Brain microvascular endothelial cell (primary cell): ENCODE data around the gene MRPS7.

Experiments used
- DNase-seq: peaks from one replicate; pipeline ENCODE4 v3.0.0-alpha.2; 2020
- H3K27ac ChIP-seq: fragments of 250-450 bp; sonication (Bioruptor Pico); 2 replicates; pipeline ENCODE4 v1.5.1; 2020; ENCODE audit warnings: mild to moderate bottlenecking, moderate library complexity
- H3K27me3 ChIP-seq: fragments of 250-450 bp; sonication (Bioruptor Pico); replicated peaks from 2 replicates; pipeline ENCODE4 v1.5.1; 2020; ENCODE audit warnings: mild to moderate bottlenecking
- H3K36me3 ChIP-seq: fragments of 250-450 bp; sonication (Bioruptor Pico); replicated peaks from 2 replicates; pipeline ENCODE4 v1.5.1; 2020; ENCODE audit warnings: mild to moderate bottlenecking
- H3K4me3 ChIP-seq: 2 replicates; pipeline ENCODE4 v1.5.1; 2011; ENCODE audit warnings: low read depth, mild to moderate bottlenecking, control low read depth, low read length, moderate library complexity
- CTCF ChIP-seq: IDR thresholded peaks from 2 replicates; pipeline ENCODE4 v1.5.1; 2011; ENCODE audit warnings: low read depth, mild to moderate bottlenecking, moderate library complexity, low read length, control low read depth, inconsistent platforms; ENCODE audit errors: missing control alignments
- in situ Hi-C: cut with HindIII; loops from 2 replicates; pipeline ENCODE4 v1.10.0; 2017; ENCODE audit warnings: low sequenced_read_pairs, low pct_ligation_motif_present

MRPS7 gene

GRCh38 chr17:75228305-75228704, 33.4 kb upstream of the MRPS7 start:
- TF ChIP-seq CTCF = no peak
- H3K4me3 ChIP-seq = no peak overlapping the region
- DNase-seq = no peak
- H3K36me3 ChIP-seq = peaks cover 55% of the 10 kb centered on the region
- H3K27me3 ChIP-seq = no peaks in the 10 kb centered on the region
- no peak overlapping the region for H3K27ac ChIP-seq
- in situ Hi-C loops = no loop called here

GRCh38 chr17:75228847-75229246, 32.8 kb upstream of the MRPS7 start:
- TF ChIP-seq CTCF = no peak
- no peak overlapping the region for H3K4me3 ChIP-seq
- peaks cover 57% of the 10 kb centered on the region for H3K36me3 ChIP-seq
- no peak overlapping the region for H3K27ac ChIP-seq
- DNase-seq = no peak
- no peaks in the 10 kb centered on the region for H3K27me3 ChIP-seq
- in situ Hi-C loops = no loop called here

DNA sequence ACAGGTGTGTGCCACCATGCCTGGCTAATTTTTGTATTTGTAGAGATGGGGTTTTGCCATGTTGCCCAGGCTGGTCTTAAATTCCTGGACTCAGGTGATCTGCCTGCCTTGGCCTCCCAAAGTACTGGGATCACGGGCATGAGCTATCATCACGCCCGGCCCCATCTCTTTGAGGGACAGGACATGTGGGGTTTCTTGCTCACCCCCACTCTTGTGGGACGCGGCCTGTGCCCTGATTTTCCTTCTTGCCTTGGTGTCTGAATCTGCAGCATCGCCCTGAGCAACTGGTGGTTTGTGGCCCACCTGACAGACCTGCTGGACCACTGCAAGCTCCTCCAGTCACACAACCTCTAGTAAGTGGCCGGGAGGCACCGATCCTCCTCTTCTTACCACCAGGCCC, 30.6 kb upstream of the MRPS7 start:
- in situ Hi-C loops = no loop called here
- DNase-seq = no peak

GRCh38 chr17:75231741-75232464, 29.8 kb upstream of the MRPS7 start:
- no peak for DNase-seq
- H3K4me3 ChIP-seq = no peak overlapping the region
- no peak for TF ChIP-seq CTCF
- H3K27ac ChIP-seq = no peak overlapping the region
- in situ Hi-C loops = no loop called here
- peaks cover 63% of the 10 kb centered on the region for H3K36me3 ChIP-seq
- no peaks in the 10 kb centered on the region for H3K27me3 ChIP-seq

More for the DNA sequence above, 30.6 kb upstream of the MRPS7 start:
- no peaks in the 10 kb centered on the region for H3K27me3 ChIP-seq
- no peak for TF ChIP-seq CTCF
- peaks cover 62% of the 10 kb centered on the region for H3K36me3 ChIP-seq
- H3K4me3 ChIP-seq = no peak overlapping the region
- H3K27ac ChIP-seq = no peak overlapping the region

DNA sequence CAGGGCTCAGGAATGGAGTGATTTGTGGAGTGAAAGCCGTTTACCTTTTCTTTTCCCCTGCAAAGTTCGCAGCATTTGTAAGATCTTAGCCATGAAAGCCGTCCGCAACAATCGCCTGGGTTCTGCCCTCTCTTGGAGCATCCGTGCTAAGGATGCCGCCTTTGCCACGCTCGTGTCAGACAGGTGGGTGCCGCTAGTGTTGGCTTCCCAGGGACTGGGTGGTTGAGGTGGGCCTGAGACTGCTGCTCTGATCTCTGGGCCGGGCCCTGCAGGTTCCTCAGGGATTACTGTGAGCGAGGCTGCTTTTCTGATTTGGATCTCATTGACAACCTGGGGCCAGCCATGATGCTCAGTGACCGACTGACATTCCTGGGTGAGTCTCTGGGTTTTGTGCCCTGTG, 28.9 kb upstream of the MRPS7 start:
- Histone ChIP-seq H3K27ac (no peak overlapping the region), H3K36me3 (peaks cover 69% of the 10 kb centered on the region), H3K4me3 (no peak overlapping the region), H3K27me3 (no peaks in the 10 kb centered on the region)
- in situ Hi-C loops = no loop called here
- no peak for TF ChIP-seq CTCF
- no peak for DNase-seq
